Fibroblast of upper back skin (primary cell): Measurements from ENCODE around the gene MGMT.

Experiments
- DNase-seq: peaks from one replicate; pipeline ENCODE4 v3.0.0-alpha.2; 2013

MGMT gene

GRCh38 chr10:129784291-129784690, 317.2 kb downstream of the MGMT start:
- DNase-seq = no peak

- DNase-seq = no peak
Observed at GRCh38 chr10:129784891-129785290, 317.9 kb downstream of the MGMT start.

- no peak for DNase-seq
Observed at GRCh38 chr10:129785536-129785981, 318.5 kb downstream of the MGMT start.

GRCh38 chr10:129786216-129786615, 319.2 kb downstream of the MGMT start:
- DNase-seq = no peak

- no peak for DNase-seq
Observed at GRCh38 chr10:129787557-129787956, 320.5 kb downstream of the MGMT start.

GRCh38 chr10:129788215-129788614, 321.2 kb downstream of the MGMT start:
- no peak for DNase-seq

GRCh38 chr10:129790715-129791446, 323.8 kb downstream of the MGMT start:
- DNase-seq = no peak

GRCh38 chr10:129792141-129792540, 325.1 kb downstream of the MGMT start:
- no peak for DNase-seq

GRCh38 chr10:129792864-129793263, 325.8 kb downstream of the MGMT start:
- no peak for DNase-seq

GRCh38 chr10:129793479-129793878, 326.4 kb downstream of the MGMT start:
- no peak for DNase-seq

GRCh38 chr10:129793996-129794395, 327.0 kb downstream of the MGMT start:
- DNase-seq = no peak

- no peak for DNase-seq
Observed at GRCh38 chr10:129796710-129797420, 329.8 kb downstream of the MGMT start.

- DNase-seq = no peak
Observed at GRCh38 chr10:129799942-129800341, 332.9 kb downstream of the MGMT start.

GRCh38 chr10:129800796-129801340, 333.8 kb downstream of the MGMT start:
- no peak for DNase-seq

GRCh38 chr10:129807211-129807610, 340.2 kb downstream of the MGMT start:
- no peak for DNase-seq

- no peak for DNase-seq
Observed at GRCh38 chr10:129808092-129808983, 341.3 kb downstream of the MGMT start.

- DNase-seq = no peak
Observed at GRCh38 chr10:129809431-129809830, 342.4 kb downstream of the MGMT start.

GRCh38 chr10:129809841-129810240, 342.8 kb downstream of the MGMT start:
- no peak for DNase-seq

GRCh38 chr10:129811208-129811607, 344.2 kb downstream of the MGMT start:
- DNase-seq = no peak

- DNase-seq = no peak
Observed at GRCh38 chr10:129812398-129812797, 345.4 kb downstream of the MGMT start.

GRCh38 chr10:129814681-129815646, 347.9 kb downstream of the MGMT start:
- DNase-seq = no peak
